ENCODE measurements around the gene IGHMBP2.

Gene IGHMBP2

GRCh38 chr11:68934321-68934645 lies 30.6 kb downstream of the IGHMBP2 start:
- H3K27ac ChIP-seq = no peak overlapping the region
- TF ChIP-seq ZFX (IDR thresholded peaks at IDR 0.05) = no peak
- no peak for TF ChIP-seq CTCF (conservative IDR thresholded peaks at IDR 0.05)

GRCh38 chr11:68934666-68935065 lies 31.0 kb downstream of the IGHMBP2 start:
- no peak overlapping the region for H3K27ac ChIP-seq
- TF ChIP-seq ZFX (IDR thresholded peaks at IDR 0.05) (no peak), CTCF (conservative IDR thresholded peaks at IDR 0.05) (no peak)

GRCh38 chr11:68935066-68935465 lies 31.4 kb downstream of the IGHMBP2 start:
- no peak overlapping the region for H3K27ac ChIP-seq
- TF ChIP-seq CTCF (conservative IDR thresholded peaks at IDR 0.05) (no peak), ZFX (IDR thresholded peaks at IDR 0.05) (no peak)

- no peak overlapping the region for H3K27ac ChIP-seq
- TF ChIP-seq CTCF (conservative IDR thresholded peaks at IDR 0.05) (no peak), ZFX (IDR thresholded peaks at IDR 0.05) (no peak)
Observed at GRCh38 chr11:68935516-68936357, 32.0 kb downstream of the IGHMBP2 start.

- no peak overlapping the region for H3K27ac ChIP-seq
Observed at GRCh38 chr11:68936358-68936636, 32.6 kb downstream of the IGHMBP2 start.

GRCh38 chr11:68936676-68937620 lies 33.3 kb downstream of the IGHMBP2 start:
- no peak overlapping the region for H3K27ac ChIP-seq
- no peak for TF ChIP-seq ZFX (IDR thresholded peaks at IDR 0.05)

More at GRCh38 chr11:68936358-68936636, 32.6 kb downstream of the IGHMBP2 start:
- TF ChIP-seq ZFX (IDR thresholded peaks at IDR 0.05) = no peak

- no peak overlapping the region for H3K27ac ChIP-seq
- no peak for TF ChIP-seq CTCF (conservative IDR thresholded peaks at IDR 0.05)
- no peak for TF ChIP-seq ZFX (IDR thresholded peaks at IDR 0.05)
Observed at GRCh38 chr11:68938088-68938487, 34.4 kb downstream of the IGHMBP2 start.

- TF ChIP-seq CTCF (conservative IDR thresholded peaks at IDR 0.05) = no peak
- TF ChIP-seq ZFX (IDR thresholded peaks at IDR 0.05) = no peak
- no peak overlapping the region for H3K27ac ChIP-seq
Observed at GRCh38 chr11:68938816-68939582, 35.3 kb downstream of the IGHMBP2 start.

All from C4-2B (cell line).